Vagina (tissue), 2 donors: ENCODE data around the gene USP43. TPM values are rescaled to one million over a fixed set of nuclear protein-coding genes. Genes with fewer than 3 reads are reported as not detected.
"Not testable (repeated sequence)": the region's sequence is repeated elsewhere in the genome, so short reads cannot be mapped to it uniquely, and the experiment has no call there.

Experiments
- DNase-seq, 2 donors: peaks; one replicate each; pipeline ENCODE4 v3.0.0-alpha.2; 2017; ENCODE audit errors: extremely low spot score in 2 of 2
- H3K27ac ChIP-seq: fragments of 200-600 bp; sonication (generic); one replicate; pipeline ENCODE4 v1.5.1; 2019
- H3K27me3 ChIP-seq: fragments of 200-600 bp; sonication (generic); one replicate; pipeline ENCODE4 v1.5.1; 2019
- H3K36me3 ChIP-seq, 2 donors: fragments of 200-600 bp; sonication (generic); one replicate each; pipeline ENCODE4 v1.5.1; 2017 to 2019
- H3K4me1 ChIP-seq: fragments of 200-600 bp; sonication (generic); one replicate; pipeline ENCODE4 v1.5.1; 2019
- H3K4me3 ChIP-seq, 2 donors: fragments of 200-600 bp; sonication (generic); 1 replicate in 1 of 2; 2 replicates in 1 of 2; pipeline ENCODE4 v1.5.1; 2016 to 2019
- H3K9me3 ChIP-seq: fragments of 200-600 bp; sonication (generic); one replicate; pipeline ENCODE4 v1.5.1; 2019
- POLR2A ChIP-seq, 2 donors: fragments of 450-650 bp; IDR thresholded peaks; one replicate each; pipeline ENCODE4 v1.6.1; 2017; ENCODE audit warnings: antibody characterized with exemption in 2 of 2, mild to moderate bottlenecking in 2 of 2, moderate library complexity in 2 of 2
- POLR2AphosphoS5 ChIP-seq, 2 donors: sonication (generic); formaldehyde crosslinking; IDR thresholded peaks; one replicate each; pipeline ENCODE4 v1.9.0; 2017; ENCODE audit warnings: antibody characterized with exemption in 2 of 2, mild to moderate bottlenecking in 2 of 2, low read depth in 1 of 2; ENCODE audit not compliant: insufficient read depth in 1 of 2
- intact Hi-C: fragments of 100-400 bp; cut with DNase I; formaldehyde crosslinking; loops from one replicate; pipeline ENCODE4 v1.15.1; 2023
- total RNA-seq: library from RNA; depleted of rRNA; stranded (reverse); fragments of >200 nt; gene quantifications from one replicate; pipeline ENCODE4 v1.2.3, GENCODE V29; 2016
- TF ChIP-seq, protein P1 (sequence below), 3 experiments: fragments of 450-650 bp in 2 of 3; fragments of 200-600 bp in 1 of 3; sonication (generic) in 1 of 3; IDR thresholded peaks; one replicate each; pipeline ENCODE4 v1.5.1; 2017 to 2019; ENCODE audit warnings: antibody characterized with exemption in 3 of 3, mild to moderate bottlenecking in 2 of 3, moderate library complexity in 2 of 3

Gene USP43
- total RNA-seq, 1 donor from 2014 or later, result 5.6 TPM

- DNase-seq, result no peak
- TF ChIP-seq, protein P1, sequence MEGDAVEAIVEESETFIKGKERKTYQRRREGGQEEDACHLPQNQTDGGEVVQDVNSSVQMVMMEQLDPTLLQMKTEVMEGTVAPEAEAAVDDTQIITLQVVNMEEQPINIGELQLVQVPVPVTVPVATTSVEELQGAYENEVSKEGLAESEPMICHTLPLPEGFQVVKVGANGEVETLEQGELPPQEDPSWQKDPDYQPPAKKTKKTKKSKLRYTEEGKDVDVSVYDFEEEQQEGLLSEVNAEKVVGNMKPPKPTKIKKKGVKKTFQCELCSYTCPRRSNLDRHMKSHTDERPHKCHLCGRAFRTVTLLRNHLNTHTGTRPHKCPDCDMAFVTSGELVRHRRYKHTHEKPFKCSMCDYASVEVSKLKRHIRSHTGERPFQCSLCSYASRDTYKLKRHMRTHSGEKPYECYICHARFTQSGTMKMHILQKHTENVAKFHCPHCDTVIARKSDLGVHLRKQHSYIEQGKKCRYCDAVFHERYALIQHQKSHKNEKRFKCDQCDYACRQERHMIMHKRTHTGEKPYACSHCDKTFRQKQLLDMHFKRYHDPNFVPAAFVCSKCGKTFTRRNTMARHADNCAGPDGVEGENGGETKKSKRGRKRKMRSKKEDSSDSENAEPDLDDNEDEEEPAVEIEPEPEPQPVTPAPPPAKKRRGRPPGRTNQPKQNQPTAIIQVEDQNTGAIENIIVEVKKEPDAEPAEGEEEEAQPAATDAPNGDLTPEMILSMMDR (IDR thresholded peaks at IDR 0.05), result no peak
- TF ChIP-seq POLR2AphosphoS5 (IDR thresholded peaks at IDR 0.05; ENCODE audit: insufficient read depth in 1 of 2, low read depth in 1 of 2) (no peak), POLR2A (IDR thresholded peaks at IDR 0.05) (no peak)
- no peaks in the 10 kb centered on the region for H3K36me3 ChIP-seq
- no peaks in the 10 kb centered on the region for H3K27me3 ChIP-seq
- H3K27ac ChIP-seq, result no peak overlapping the region
- no peaks in the 10 kb centered on the region for H3K9me3 ChIP-seq
- intact Hi-C loops, result no loop called here
- H3K4me1 ChIP-seq, result peaks cover 20% of the 10 kb centered on the region
- no peak overlapping the region for H3K4me3 ChIP-seq
Measured at GRCh38 chr17:9647014-9647413, 1.7 kb downstream of the USP43 start.

- no peak overlapping the region for H3K27ac ChIP-seq
- H3K27me3 ChIP-seq, result no peaks in the 10 kb centered on the region
- no peak overlapping the region for H3K4me3 ChIP-seq
- intact Hi-C loops, result no loop called here
- no peaks in the 10 kb centered on the region for H3K36me3 ChIP-seq
- peaks cover 20% of the 10 kb centered on the region for H3K4me1 ChIP-seq
- no peak for DNase-seq
- H3K9me3 ChIP-seq, result no peaks in the 10 kb centered on the region
- TF ChIP-seq POLR2A (IDR thresholded peaks at IDR 0.05), result no peak
- TF ChIP-seq, protein P1 (IDR thresholded peaks at IDR 0.05), result no peak
- TF ChIP-seq POLR2AphosphoS5 (IDR thresholded peaks at IDR 0.05; ENCODE audit: insufficient read depth in 1 of 2, low read depth in 1 of 2), result no peak
Measured at GRCh38 chr17:9648521-9649110, 3.3 kb downstream of the USP43 start.

DNA sequence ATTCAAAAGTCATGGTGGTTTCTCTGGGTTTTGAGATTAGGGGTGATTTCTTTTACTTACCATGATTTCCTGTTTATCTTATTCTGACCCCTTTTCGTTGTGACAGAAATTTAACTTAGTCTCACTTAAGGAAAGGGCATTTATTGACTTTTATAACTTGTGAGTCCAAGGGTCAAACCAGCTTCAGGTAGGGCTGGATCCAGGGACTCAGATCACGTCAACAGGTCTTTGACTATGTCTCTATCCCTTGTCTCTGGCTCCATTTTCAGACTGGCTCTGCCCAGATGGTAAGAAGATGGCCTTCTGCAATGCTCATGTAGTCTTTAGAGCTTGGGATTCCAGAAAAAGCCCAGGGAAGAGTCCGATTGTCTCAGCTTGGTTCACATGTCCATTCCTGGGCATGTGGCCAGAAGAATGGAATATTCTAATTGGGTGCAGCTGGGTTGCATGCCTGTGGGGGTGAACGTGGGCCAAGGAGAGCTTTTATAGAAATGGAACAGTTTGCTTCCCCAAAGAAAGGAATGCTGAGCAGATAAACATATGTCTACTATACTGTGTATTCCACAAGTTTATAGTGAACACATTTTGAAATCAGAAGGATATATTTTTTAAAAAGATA, 13.4 kb downstream of the USP43 start:
- intact Hi-C loops, result no loop called here
- Histone ChIP-seq H3K9me3 (no peaks in the 10 kb centered on the region), H3K4me1 (no peaks in the 10 kb centered on the region), H3K4me3 (no peak overlapping the region), H3K27ac (no peak overlapping the region), H3K36me3 (no peaks in the 10 kb centered on the region), H3K27me3 (no peaks in the 10 kb centered on the region)
- DNase-seq, result no peak
- no peak for TF ChIP-seq POLR2A (IDR thresholded peaks at IDR 0.05)

GRCh38 chr17:9661027-9661426, 15.7 kb downstream of the USP43 start:
- Histone ChIP-seq H3K27ac (no peak overlapping the region), H3K36me3 (no peaks in the 10 kb centered on the region), H3K9me3 (no peaks in the 10 kb centered on the region), H3K4me1 (no peaks in the 10 kb centered on the region), H3K27me3 (no peaks in the 10 kb centered on the region), H3K4me3 (no peak overlapping the region)
- DNase-seq, result no peak
- intact Hi-C loops, result no loop called here
- TF ChIP-seq POLR2AphosphoS5 (IDR thresholded peaks at IDR 0.05; ENCODE audit: insufficient read depth in 1 of 2, low read depth in 1 of 2) (no peak), POLR2A (IDR thresholded peaks at IDR 0.05) (no peak)
- TF ChIP-seq, protein P1 (IDR thresholded peaks at IDR 0.05), result no peak

DNA sequence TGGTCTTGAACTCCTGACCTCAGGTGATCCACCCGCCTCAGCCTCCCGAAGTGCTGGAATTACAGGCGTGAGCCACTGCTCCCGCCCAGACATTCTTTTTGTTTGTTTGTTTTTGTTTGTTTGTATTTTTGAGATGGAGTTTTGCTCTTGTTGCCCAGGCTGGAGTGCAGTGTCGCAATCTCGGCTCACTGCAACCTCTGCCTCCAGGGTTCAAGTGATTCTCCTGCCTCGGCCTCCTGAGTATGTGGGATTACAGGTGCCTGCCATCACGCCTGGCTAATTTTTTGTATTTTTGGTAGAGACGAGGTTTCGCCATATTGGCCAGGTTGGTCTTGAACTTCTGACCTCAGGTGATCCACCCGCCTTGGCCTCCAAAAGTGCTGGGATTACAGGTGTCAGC, 18.2 kb downstream of the USP43 start:
- H3K4me3 ChIP-seq, H3K9me3 ChIP-seq, H3K27me3 ChIP-seq, H3K27ac ChIP-seq, H3K4me1 ChIP-seq, H3K36me3 ChIP-seq, DNase-seq, intact Hi-C loops: not testable (repeated sequence)

DNA sequence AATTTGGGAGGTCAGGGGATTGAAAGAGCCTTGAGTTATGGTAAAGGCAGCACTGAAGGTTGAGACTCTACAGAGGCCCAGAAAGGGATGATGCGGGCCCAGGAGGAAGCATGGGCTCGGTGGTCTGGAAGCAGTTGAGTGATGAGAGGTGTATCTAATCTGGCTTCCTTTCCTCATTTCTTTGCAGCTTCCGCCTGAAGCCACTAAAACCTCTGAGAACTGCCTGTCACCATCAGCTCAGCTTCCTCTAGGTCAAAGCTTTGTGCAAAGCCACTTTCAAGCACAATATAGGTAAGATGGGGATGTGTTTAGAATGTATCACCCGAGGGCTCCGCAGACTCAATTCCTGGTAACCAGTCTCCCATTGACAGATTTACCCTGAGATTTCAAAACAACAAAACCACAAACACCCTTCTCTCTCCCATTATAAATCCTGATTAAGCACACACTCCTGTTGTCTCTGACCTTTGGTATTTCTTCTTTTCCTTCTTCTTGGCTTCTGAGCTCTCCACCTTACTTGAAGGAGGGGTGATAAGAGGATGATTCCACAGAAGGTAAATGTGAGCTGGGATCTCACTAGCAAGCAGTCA, 21.2 kb downstream of the USP43 start:
- intact Hi-C loops, result no loop called here
- H3K27me3 ChIP-seq, result no peaks in the 10 kb centered on the region
- H3K9me3 ChIP-seq, result no peaks in the 10 kb centered on the region
- no peak overlapping the region for H3K4me3 ChIP-seq
- no peak for DNase-seq
- no peak overlapping the region for H3K27ac ChIP-seq
- no peaks in the 10 kb centered on the region for H3K36me3 ChIP-seq
- no peaks in the 10 kb centered on the region for H3K4me1 ChIP-seq
- TF ChIP-seq POLR2AphosphoS5 (IDR thresholded peaks at IDR 0.05; ENCODE audit: insufficient read depth in 1 of 2, low read depth in 1 of 2), result no peak
- TF ChIP-seq, protein P1 (IDR thresholded peaks at IDR 0.05), result no peak
- no peak for TF ChIP-seq POLR2A (IDR thresholded peaks at IDR 0.05)
